Upper lobe of left lung (tissue), 4 donors: ENCODE data around the gene CD300LG.

Source experiments
- CTCF ChIP-seq, 6 experiments: fragments of 450-650 bp in 4 of 6; fragments of 200-600 bp in 2 of 6; sonication (generic) in 2 of 6; IDR thresholded peaks; one replicate each; pipeline ENCODE4 v1.5.1; 2016 to 2019; ENCODE audit warnings: antibody characterized with exemption in 6 of 6
- POLR2A ChIP-seq, 4 donors: fragments of 450-650 bp; IDR thresholded peaks; one replicate each; pipeline ENCODE4 v1.5.1; 2016 to 2017; ENCODE audit warnings: antibody characterized with exemption in 4 of 4, mild to moderate bottlenecking in 2 of 4
- POLR2AphosphoS5 ChIP-seq, 2 donors: sonication (generic); formaldehyde crosslinking; IDR thresholded peaks; one replicate each; pipeline ENCODE4 v1.5.1; 2017; ENCODE audit warnings: antibody characterized with exemption in 2 of 2

DNA sequence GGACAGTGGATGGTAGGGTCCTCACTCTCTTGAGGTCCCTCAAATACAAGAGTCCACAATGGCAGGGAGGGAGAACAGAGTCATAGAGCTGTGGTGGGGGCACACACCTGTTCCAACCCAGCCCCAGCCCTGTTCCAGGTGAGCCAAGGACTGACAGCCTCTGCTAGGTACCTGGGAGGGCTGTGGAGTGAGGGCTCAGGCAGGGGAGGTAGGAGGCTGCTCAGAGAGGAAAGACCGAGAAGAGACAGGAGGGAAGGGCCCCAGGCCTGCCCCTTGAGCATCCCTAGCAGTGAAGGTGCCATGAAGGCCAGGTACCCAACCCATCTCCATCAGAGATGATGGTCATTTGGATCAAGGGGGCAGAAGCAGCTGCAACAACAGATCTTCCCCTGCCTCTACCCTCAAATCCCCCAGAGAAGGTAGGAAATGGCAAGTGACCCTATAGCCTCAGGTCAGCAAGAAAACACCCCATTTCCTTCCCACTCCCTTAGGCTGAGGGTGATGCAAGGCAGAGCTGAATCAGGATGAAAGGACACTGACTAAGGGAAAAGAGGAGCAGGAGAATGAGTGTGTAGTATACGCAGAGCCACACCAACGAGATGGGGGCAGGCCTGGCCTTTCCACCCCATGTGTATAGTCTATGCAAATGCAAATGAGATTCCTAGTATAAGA lies 28.6 kb downstream of the CD300LG start:
- TF ChIP-seq CTCF (IDR thresholded peaks at IDR 0.05), result no peak
- no peak for TF ChIP-seq POLR2A (IDR thresholded peaks at IDR 0.05)
- no peak for TF ChIP-seq POLR2AphosphoS5 (IDR thresholded peaks at IDR 0.05)
